ENCODE measurements around the gene PRIM2. TPM values are rescaled to one million over a fixed set of nuclear protein-coding genes. Genes with fewer than 3 reads are reported as not detected.
"Not testable (repeated sequence)": the region's sequence is repeated elsewhere in the genome, so short reads cannot be mapped to it uniquely, and the experiment has no call there.

Gene PRIM2
- total and polyA plus RNA-seq, 2 donors from 2014 or later: 3.0 to 9.7 TPM

DNA sequence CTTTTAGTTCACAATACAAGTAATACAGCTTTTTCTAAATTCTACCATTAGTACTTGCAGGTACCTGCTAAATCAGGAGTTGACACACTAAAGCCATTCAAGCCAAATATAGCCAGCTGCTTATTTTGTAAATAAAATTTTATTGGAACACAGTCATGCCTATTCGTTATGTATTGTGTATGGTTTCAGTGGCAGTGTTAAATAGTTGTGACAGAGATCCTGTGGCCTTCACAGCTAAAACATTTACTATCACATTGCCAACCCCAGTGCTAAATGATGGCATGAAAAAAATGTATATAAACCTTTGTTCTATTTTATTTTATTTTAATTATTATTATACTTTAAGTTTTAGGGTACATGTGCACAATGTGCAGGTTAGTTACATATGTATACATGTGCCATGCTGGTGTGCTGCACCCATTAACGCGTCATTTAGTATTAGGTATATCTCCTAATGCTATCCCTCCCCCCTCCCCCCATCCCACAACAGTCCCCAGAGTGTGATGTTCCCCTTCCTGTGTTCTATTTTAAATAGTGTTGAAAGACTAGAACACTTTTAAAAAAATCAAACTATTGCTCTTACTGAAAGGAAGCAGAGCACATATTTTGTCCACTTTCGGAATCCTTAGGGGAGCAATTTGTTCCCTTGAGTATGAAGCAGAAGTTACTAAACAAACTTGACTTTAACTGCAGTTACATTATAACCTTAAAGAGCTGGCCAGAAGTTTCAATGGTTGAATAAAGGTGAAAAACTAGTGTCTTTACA lies 115.7 kb downstream of the PRIM2 start:
- Histone ChIP-seq H3K9ac (ENCODE audit: low read length in 3 of 3) (no peak overlapping the region), H3K4me3 (ENCODE audit: low read length in 3 of 3) (no peak overlapping the region), H3K9me3 (ENCODE audit: control insufficient read depth in 2 of 3, insufficient read depth in 1 of 3, low read length in 3 of 3) (no peaks in the 10 kb centered on the region), H3K36me3 (ENCODE audit: control insufficient read depth in 2 of 3, insufficient read depth in 3 of 3, low read length in 3 of 3) (no peaks in the 10 kb centered on the region), H3K27ac (ENCODE audit: low read depth in 2 of 2, low read length in 2 of 2) (no peak overlapping the region), H3K27me3 (ENCODE audit: control insufficient read depth, insufficient read depth, low read length) (no peaks in the 10 kb centered on the region), H3K4me1 (ENCODE audit: control insufficient read depth in 2 of 3, insufficient read depth in 2 of 3, low read depth in 1 of 3, low read length in 3 of 3) (peaks cover 0 to 3% (median 0%) of the 10 kb centered on the region in 3 donors)
- intact Hi-C loops (cut with DNase I): no loop called here
- no peak for TF ChIP-seq CTCF (IDR thresholded peaks at IDR 0.05; ENCODE audit: borderline replicate concordance, extremely low read depth, insufficient read depth)
- DNase-seq: no peak
- FAIRE-seq: no peak

DNA sequence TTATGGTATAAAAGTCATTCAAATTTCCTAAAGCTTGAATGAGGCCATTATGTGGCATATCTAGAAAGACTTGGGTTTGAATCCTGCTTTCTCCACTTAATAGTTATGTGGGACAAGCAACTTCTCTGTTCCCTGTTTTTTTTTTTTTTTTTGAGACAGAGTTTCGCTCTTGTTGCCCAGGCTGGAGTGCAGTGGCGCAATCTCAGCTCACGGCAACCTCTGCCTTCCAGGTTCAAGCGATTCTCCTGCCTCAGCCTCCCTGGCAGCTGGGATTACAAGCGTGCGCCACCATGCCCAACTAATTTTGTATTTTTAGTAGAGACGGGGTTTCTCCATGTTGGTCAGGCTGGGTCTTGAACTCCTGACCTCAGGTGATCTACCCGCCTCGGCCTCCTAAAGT lies 116.4 kb downstream of the PRIM2 start:
- H3K4me1 ChIP-seq (ENCODE audit: control insufficient read depth in 2 of 3, insufficient read depth in 2 of 3, low read depth in 1 of 3, low read length in 3 of 3); intact Hi-C loops (cut with DNase I); H3K4me3 ChIP-seq (ENCODE audit: low read length in 3 of 3); H3K9ac ChIP-seq (ENCODE audit: low read length in 3 of 3); DNase-seq; H3K27me3 ChIP-seq (ENCODE audit: control insufficient read depth, insufficient read depth, low read length); FAIRE-seq; H3K9me3 ChIP-seq (ENCODE audit: control insufficient read depth in 2 of 3, insufficient read depth in 1 of 3, low read length in 3 of 3); H3K27ac ChIP-seq (ENCODE audit: low read depth in 2 of 2, low read length in 2 of 2); H3K36me3 ChIP-seq (ENCODE audit: control insufficient read depth in 2 of 3, insufficient read depth in 3 of 3, low read length in 3 of 3): not testable (repeated sequence)

- DNase-seq: no peak
- Histone ChIP-seq H3K36me3 (ENCODE audit: control insufficient read depth in 2 of 3, insufficient read depth in 3 of 3, low read length in 3 of 3) (no peaks in the 10 kb centered on the region), H3K27ac (ENCODE audit: low read depth in 2 of 2, low read length in 2 of 2) (no peak overlapping the region), H3K4me1 (ENCODE audit: control insufficient read depth in 2 of 3, insufficient read depth in 2 of 3, low read depth in 1 of 3, low read length in 3 of 3) (peaks cover 0 to 3% (median 0%) of the 10 kb centered on the region in 3 donors), H3K9ac (ENCODE audit: low read length in 3 of 3) (no peak overlapping the region), H3K27me3 (ENCODE audit: control insufficient read depth, insufficient read depth, low read length) (no peaks in the 10 kb centered on the region), H3K9me3 (ENCODE audit: control insufficient read depth in 2 of 3, insufficient read depth in 1 of 3, low read length in 3 of 3) (no peaks in the 10 kb centered on the region), H3K4me3 (ENCODE audit: low read length in 3 of 3) (no peak overlapping the region)
- no peak for FAIRE-seq
- no peak for TF ChIP-seq CTCF (IDR thresholded peaks at IDR 0.05; ENCODE audit: borderline replicate concordance, extremely low read depth, insufficient read depth)
- intact Hi-C loops (cut with DNase I): no loop called here
These were observed 117.5 kb downstream of the PRIM2 start for GRCh38 chr6:57434944-57435343.

GRCh38 chr6:57435475-57436160 lies 118.2 kb downstream of the PRIM2 start:
- Histone ChIP-seq H3K27ac (ENCODE audit: low read depth in 2 of 2, low read length in 2 of 2) (no peak overlapping the region), H3K4me1 (ENCODE audit: control insufficient read depth in 2 of 3, insufficient read depth in 2 of 3, low read depth in 1 of 3, low read length in 3 of 3) (peaks cover 0 to 3% (median 0%) of the 10 kb centered on the region in 3 donors), H3K27me3 (ENCODE audit: control insufficient read depth, insufficient read depth, low read length) (no peaks in the 10 kb centered on the region), H3K4me3 (ENCODE audit: low read length in 3 of 3) (no peak overlapping the region), H3K9ac (ENCODE audit: low read length in 3 of 3) (no peak overlapping the region), H3K36me3 (ENCODE audit: control insufficient read depth in 2 of 3, insufficient read depth in 3 of 3, low read length in 3 of 3) (no peaks in the 10 kb centered on the region), H3K9me3 (ENCODE audit: control insufficient read depth in 2 of 3, insufficient read depth in 1 of 3, low read length in 3 of 3) (no peaks in the 10 kb centered on the region)
- TF ChIP-seq CTCF (IDR thresholded peaks at IDR 0.05; ENCODE audit: borderline replicate concordance, extremely low read depth, insufficient read depth): no peak
- DNase-seq: no peak
- no peak for FAIRE-seq
- intact Hi-C loops (cut with DNase I): no loop called here

DNA sequence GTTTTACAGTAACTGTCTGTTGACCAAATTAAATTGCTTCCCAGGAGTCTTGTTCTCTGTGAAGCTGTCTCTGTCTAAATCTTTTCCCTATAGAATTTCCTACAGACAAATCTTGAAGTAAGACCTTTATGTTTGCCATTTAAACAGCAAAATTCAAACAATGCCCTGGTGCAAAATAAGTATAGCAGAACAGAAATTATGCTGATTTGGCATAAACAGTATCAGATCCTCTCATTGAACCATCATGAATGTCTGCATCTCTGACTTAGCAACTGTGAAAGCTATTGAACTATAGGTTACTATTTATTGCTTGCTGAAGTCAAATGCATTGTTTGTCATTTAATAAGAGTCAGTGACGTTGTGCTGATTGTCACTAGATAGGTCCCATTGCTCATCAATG lies 123.3 kb downstream of the PRIM2 start:
- H3K27ac ChIP-seq (ENCODE audit: low read depth in 2 of 2, low read length in 2 of 2); intact Hi-C loops (cut with DNase I); H3K9ac ChIP-seq (ENCODE audit: low read length in 3 of 3); H3K4me3 ChIP-seq (ENCODE audit: low read length in 3 of 3); DNase-seq; H3K36me3 ChIP-seq (ENCODE audit: control insufficient read depth in 2 of 3, insufficient read depth in 3 of 3, low read length in 3 of 3); FAIRE-seq; H3K27me3 ChIP-seq (ENCODE audit: control insufficient read depth, insufficient read depth, low read length); H3K4me1 ChIP-seq (ENCODE audit: control insufficient read depth in 2 of 3, insufficient read depth in 2 of 3, low read depth in 1 of 3, low read length in 3 of 3); H3K9me3 ChIP-seq (ENCODE audit: control insufficient read depth in 2 of 3, insufficient read depth in 1 of 3, low read length in 3 of 3): not testable (repeated sequence)

DNA sequence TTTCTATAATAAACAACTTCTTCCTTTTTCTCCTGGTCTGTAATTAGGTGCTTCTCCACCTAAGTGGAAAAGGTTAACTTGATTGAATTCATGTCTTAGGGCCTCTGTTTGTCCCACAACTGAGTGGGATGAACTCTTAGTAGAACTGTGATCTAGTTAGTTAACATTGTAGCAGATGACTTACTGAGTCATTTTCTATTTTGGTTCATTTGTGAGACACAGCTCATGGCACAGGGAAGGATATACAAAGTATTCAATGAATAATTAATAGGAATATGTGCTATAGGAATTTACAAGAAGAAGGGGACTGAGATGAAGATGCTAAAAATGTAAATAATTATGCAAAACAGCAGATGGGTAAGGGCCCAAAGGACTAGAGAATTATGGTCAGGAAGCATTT lies 124.7 kb downstream of the PRIM2 start:
- H3K36me3 ChIP-seq (ENCODE audit: control insufficient read depth in 2 of 3, insufficient read depth in 3 of 3, low read length in 3 of 3); intact Hi-C loops (cut with DNase I); H3K27me3 ChIP-seq (ENCODE audit: control insufficient read depth, insufficient read depth, low read length); H3K9me3 ChIP-seq (ENCODE audit: control insufficient read depth in 2 of 3, insufficient read depth in 1 of 3, low read length in 3 of 3); FAIRE-seq; H3K4me1 ChIP-seq (ENCODE audit: control insufficient read depth in 2 of 3, insufficient read depth in 2 of 3, low read depth in 1 of 3, low read length in 3 of 3); H3K9ac ChIP-seq (ENCODE audit: low read length in 3 of 3); H3K27ac ChIP-seq (ENCODE audit: low read depth in 2 of 2, low read length in 2 of 2); H3K4me3 ChIP-seq (ENCODE audit: low read length in 3 of 3); DNase-seq: not testable (repeated sequence)

All from kidney (tissue), 14 donors.